Measurements from ENCODE around the gene ANLN.
A peak's percentile ranks its signal among the peaks of the same experiment; 100 is the strongest.

Gene ANLN

GRCh38 chr7:36388423-36388822 lies 1.2 kb upstream of the ANLN start (continued):
- TF ChIP-seq, protein P1, sequence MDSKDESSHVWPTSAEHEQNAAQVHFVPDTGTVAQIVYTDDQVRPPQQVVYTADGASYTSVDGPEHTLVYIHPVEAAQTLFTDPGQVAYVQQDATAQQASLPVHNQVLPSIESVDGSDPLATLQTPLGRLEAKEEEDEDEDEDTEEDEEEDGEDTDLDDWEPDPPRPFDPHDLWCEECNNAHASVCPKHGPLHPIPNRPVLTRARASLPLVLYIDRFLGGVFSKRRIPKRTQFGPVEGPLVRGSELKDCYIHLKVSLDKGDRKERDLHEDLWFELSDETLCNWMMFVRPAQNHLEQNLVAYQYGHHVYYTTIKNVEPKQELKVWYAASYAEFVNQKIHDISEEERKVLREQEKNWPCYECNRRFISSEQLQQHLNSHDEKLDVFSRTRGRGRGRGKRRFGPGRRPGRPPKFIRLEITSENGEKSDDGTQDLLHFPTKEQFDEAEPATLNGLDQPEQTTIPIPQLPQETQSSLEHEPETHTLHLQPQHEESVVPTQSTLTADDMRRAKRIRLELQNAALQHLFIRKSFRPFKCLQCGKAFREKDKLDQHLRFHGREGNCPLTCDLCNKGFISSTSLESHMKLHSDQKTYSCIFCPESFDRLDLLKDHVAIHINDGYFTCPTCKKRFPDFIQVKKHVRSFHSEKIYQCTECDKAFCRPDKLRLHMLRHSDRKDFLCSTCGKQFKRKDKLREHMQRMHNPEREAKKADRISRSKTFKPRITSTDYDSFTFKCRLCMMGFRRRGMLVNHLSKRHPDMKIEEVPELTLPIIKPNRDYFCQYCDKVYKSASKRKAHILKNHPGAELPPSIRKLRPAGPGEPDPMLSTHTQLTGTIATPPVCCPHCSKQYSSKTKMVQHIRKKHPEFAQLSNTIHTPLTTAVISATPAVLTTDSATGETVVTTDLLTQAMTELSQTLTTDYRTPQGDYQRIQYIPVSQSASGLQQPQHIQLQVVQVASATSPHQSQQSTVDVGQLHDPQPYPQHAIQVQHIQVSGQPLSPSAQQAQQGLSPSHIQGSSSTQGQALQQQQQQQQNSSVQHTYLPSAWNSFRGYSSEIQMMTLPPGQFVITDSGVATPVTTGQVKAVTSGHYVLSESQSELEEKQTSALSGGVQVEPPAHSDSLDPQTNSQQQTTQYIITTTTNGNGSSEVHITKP (tag by site-specific recombination; IDR thresholded peaks at IDR 0.05): no peak
- no peak for TF ChIP-seq ZNF830 (tag by site-specific recombination; IDR thresholded peaks at IDR 0.05; ENCODE audit: low read depth)
- TF ChIP-seq ZNF677 (tag by site-specific recombination; IDR thresholded peaks at IDR 0.05): no peak
- TF ChIP-seq ZSCAN5A (tag by site-specific recombination; IDR thresholded peaks at IDR 0.05): no peak
- TF ChIP-seq OVOL3 (tag by site-specific recombination; IDR thresholded peaks at IDR 0.05): no peak
- TF ChIP-seq SALL2 (tag by site-specific recombination; IDR thresholded peaks at IDR 0.05; ENCODE audit: borderline replicate concordance): no peak
- no peak for TF ChIP-seq ZNF623 (tag by site-specific recombination; IDR thresholded peaks at IDR 0.05)
- no peak for TF ChIP-seq ZNF529 (tag by site-specific recombination; IDR thresholded peaks at IDR 0.05; ENCODE audit: insufficient replicate concordance)

GRCh38 chr7:36390199-36391090 lies 783 bp downstream of the ANLN start:
- ChIA-PET CTCF (interaction anchor here (1.2 to 5.9 kb wide), 2 partner anchors 24 to 85 kb away, joined by 6 to 26 read pairs; a partner anchor contains a TSS), POLR2A (interaction anchor here (0.6 to 1.9 kb wide), 10 partner anchors 10 to 590 kb away, joined by 3 to 15 read pairs (median 3); partner anchors contain the start of gene SEPTIN7)
- TF ChIP-seq, protein P2, sequence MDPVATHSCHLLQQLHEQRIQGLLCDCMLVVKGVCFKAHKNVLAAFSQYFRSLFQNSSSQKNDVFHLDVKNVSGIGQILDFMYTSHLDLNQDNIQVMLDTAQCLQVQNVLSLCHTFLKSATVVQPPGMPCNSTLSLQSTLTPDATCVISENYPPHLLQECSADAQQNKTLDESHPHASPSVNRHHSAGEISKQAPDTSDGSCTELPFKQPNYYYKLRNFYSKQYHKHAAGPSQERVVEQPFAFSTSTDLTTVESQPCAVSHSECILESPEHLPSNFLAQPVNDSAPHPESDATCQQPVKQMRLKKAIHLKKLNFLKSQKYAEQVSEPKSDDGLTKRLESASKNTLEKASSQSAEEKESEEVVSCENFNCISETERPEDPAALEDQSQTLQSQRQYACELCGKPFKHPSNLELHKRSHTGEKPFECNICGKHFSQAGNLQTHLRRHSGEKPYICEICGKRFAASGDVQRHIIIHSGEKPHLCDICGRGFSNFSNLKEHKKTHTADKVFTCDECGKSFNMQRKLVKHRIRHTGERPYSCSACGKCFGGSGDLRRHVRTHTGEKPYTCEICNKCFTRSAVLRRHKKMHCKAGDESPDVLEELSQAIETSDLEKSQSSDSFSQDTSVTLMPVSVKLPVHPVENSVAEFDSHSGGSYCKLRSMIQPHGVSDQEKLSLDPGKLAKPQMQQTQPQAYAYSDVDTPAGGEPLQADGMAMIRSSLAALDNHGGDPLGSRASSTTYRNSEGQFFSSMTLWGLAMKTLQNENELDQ (tag by site-specific recombination; IDR thresholded peaks at IDR 0.05; ENCODE audit: low read depth): no peak
- TF ChIP-seq, protein P3, sequence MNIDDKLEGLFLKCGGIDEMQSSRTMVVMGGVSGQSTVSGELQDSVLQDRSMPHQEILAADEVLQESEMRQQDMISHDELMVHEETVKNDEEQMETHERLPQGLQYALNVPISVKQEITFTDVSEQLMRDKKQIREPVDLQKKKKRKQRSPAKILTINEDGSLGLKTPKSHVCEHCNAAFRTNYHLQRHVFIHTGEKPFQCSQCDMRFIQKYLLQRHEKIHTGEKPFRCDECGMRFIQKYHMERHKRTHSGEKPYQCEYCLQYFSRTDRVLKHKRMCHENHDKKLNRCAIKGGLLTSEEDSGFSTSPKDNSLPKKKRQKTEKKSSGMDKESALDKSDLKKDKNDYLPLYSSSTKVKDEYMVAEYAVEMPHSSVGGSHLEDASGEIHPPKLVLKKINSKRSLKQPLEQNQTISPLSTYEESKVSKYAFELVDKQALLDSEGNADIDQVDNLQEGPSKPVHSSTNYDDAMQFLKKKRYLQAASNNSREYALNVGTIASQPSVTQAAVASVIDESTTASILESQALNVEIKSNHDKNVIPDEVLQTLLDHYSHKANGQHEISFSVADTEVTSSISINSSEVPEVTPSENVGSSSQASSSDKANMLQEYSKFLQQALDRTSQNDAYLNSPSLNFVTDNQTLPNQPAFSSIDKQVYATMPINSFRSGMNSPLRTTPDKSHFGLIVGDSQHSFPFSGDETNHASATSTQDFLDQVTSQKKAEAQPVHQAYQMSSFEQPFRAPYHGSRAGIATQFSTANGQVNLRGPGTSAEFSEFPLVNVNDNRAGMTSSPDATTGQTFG (tag by site-specific recombination; IDR thresholded peaks at IDR 0.05; ENCODE audit: borderline replicate concordance): no peak
- TF ChIP-seq, protein P4, sequence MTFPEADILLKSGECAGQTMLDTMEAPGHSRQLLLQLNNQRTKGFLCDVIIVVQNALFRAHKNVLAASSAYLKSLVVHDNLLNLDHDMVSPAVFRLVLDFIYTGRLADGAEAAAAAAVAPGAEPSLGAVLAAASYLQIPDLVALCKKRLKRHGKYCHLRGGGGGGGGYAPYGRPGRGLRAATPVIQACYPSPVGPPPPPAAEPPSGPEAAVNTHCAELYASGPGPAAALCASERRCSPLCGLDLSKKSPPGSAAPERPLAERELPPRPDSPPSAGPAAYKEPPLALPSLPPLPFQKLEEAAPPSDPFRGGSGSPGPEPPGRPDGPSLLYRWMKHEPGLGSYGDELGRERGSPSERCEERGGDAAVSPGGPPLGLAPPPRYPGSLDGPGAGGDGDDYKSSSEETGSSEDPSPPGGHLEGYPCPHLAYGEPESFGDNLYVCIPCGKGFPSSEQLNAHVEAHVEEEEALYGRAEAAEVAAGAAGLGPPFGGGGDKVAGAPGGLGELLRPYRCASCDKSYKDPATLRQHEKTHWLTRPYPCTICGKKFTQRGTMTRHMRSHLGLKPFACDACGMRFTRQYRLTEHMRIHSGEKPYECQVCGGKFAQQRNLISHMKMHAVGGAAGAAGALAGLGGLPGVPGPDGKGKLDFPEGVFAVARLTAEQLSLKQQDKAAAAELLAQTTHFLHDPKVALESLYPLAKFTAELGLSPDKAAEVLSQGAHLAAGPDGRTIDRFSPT (tag by site-specific recombination; IDR thresholded peaks at IDR 0.05): no peak
- no peak for TF ChIP-seq SETDB1 (IDR thresholded peaks at IDR 0.05; ENCODE audit: insufficient read length, low read length)
- TF ChIP-seq ZNF777 (tag by site-specific recombination; IDR thresholded peaks at IDR 0.05; ENCODE audit: borderline replicate concordance): no peak
- TF ChIP-seq ZNF26 (tag by site-specific recombination; IDR thresholded peaks at IDR 0.05): no peak
- no peak for TF ChIP-seq ZNF239 (tag by site-specific recombination; IDR thresholded peaks at IDR 0.05)
- TF ChIP-seq ZBTB48 (tag by site-specific recombination; IDR thresholded peaks at IDR 0.05): no peak
- peak; percentile 65; the same call in 1 of the 2 replicates for TF ChIP-seq ZNF561 (tag by site-specific recombination; IDR thresholded peaks at IDR 0.05; ENCODE audit: borderline replicate concordance)
- TF ChIP-seq ZNF341 (tag by site-specific recombination; IDR thresholded peaks at IDR 0.05; ENCODE audit: low read depth): peak; percentile 29; the same call in 1 of the 2 replicates
- 0 out of 2 replicates have a peak, but pooled peaks have one; percentile 3 for TF ChIP-seq ZNF391 (tag by site-specific recombination; IDR thresholded peaks at IDR 0.05; ENCODE audit: borderline replicate concordance, low read depth)
- no peak for TF ChIP-seq SCRT1 (tag by site-specific recombination; IDR thresholded peaks at IDR 0.05; ENCODE audit: borderline replicate concordance)

More at GRCh38 chr7:36390199-36391090, 783 bp downstream of the ANLN start:
- peak overlapping the region; percentile 97 for H3K4me3 ChIP-seq (ENCODE audit: low read depth, low read length)
- no peaks in the 10 kb centered on the region; the same call in 1 of the 2 replicates for H3K9me3 ChIP-seq (ENCODE audit: control insufficient read depth, insufficient read depth, low read depth, low read length)
- 0 out of 2 replicates have a peak, but pooled peaks cover 11% of the 10 kb centered on the region for H3K4me1 ChIP-seq (ENCODE audit: control insufficient read depth, insufficient read depth, low read length)
- peak overlapping the region; percentile 88 for H3K27ac ChIP-seq (ENCODE audit: extremely low read depth, low read depth, low read length)
- peaks cover 0 to 2% of the 10 kb centered on the region in 2 experiments; a peak in 1 of 3 replicates for H3K36me3 ChIP-seq (ENCODE audit: control insufficient read depth in 2 of 2, insufficient read depth in 1 of 2, low read length in 2 of 2)

Measured in HEK293 (cell line).